ENCODE measurements around the gene SPATS2. TPM values are rescaled to one million over a fixed set of nuclear protein-coding genes. Genes with fewer than 3 reads are reported as not detected.
"Not testable (repeated sequence)": the region's sequence is repeated elsewhere in the genome, so short reads cannot be mapped to it uniquely, and the experiment has no call there.

The SPATS2 gene
- total RNA-seq, 1 donor from 2014 or later, result 20.0 TPM

DNA sequence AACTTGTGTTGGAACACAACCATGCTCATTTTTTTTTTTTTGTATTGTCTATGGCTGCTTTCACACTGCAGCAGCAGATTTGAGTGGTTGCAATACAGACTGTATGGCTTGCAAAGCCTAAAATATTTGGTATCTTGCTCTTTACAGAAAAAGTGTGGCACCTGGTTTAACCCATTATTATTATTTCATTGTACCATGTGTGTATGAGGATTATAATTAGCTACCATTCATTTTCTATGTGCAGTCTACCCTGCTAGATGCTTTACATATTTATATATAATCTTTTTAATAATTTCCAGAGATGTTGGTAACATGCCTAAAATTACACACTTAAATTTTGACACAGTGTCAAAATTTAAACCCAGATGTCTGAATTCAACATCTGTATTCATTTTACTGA is 37.7 kb downstream of the SPATS2 start:
- DNase-seq (ENCODE audit: low spot score), result no peak

DNA sequence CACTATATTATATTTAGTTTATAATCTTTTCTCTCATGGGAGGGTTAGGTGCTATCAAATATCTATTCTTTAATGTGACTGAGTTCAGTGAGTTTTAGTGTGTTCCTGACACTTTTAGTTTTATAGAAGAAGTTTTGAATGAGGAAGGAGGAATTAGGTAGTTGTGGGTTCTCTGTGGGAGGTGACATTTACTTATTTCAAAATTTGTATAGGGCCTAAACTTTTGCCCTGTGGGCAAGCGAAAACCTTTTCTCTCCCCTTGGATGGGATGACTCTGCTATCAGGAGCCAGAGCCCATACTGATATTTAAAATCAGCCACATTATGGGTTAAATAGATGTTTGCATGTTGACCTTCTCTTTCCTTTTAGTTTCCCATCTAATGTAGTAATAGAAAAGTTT is 43.6 kb downstream of the SPATS2 start:
- DNase-seq (ENCODE audit: low spot score), result no peak

DNA sequence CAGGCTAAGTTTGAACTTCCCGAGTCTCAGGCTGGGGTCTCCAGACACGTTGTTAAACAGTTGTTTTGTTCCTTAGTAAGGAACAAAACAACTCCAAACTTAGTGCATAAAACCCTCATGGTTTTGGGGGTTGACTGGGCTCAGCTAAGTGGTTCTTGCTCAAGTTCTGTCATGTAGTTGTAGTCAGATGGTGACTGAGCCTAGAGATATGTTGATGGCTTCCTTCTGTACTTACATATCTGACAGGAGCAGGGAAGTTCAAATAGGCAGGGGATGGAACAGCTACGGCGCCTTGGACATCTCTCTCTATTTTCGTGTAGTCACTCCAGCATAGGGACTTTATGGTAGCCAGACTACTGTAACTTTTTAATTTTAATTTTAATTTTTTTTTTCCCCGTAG is 45.7 kb downstream of the SPATS2 start:
- no peak for DNase-seq (ENCODE audit: low spot score)

DNA sequence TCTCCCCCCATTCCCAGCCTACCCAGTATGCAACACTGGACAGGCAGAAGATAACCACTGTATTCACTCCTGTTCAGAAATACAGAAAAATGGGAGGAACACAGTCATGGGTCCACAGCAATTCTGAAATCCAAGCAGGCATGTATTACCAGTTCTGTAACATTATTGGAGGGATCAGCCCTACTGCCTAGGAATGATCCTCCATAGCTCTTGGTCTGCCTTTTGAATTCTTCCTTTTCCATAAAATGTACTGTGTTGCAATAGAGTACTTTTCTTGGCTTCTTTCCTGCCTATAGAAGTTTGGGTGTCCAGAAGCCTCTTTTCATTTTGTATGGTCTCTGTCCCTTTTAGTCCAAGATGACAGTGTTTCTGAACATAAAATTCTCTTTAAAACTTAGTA is 46.5 kb downstream of the SPATS2 start:
- DNase-seq (ENCODE audit: low spot score), result no peak

DNA sequence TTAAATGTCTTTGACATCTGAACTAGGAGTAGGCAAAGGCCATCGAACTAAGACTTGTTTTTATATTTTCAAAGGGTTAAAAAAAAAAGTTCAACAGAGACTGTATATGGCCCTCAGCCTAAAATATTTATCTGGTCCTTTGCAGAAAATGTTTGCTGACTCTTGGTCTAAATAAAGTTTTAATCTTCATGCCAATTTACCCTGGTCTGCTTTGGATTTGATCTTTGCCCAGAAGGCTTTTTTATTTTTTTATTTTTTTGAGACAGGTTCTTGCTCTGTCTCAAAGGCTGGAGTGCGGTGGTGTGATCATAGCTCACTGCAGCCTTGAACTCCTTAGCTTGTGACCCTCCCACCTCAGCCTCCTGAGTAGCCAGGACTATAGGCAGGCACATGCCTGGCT is 47.1 kb downstream of the SPATS2 start:
- no peak for DNase-seq (ENCODE audit: low spot score)

DNA sequence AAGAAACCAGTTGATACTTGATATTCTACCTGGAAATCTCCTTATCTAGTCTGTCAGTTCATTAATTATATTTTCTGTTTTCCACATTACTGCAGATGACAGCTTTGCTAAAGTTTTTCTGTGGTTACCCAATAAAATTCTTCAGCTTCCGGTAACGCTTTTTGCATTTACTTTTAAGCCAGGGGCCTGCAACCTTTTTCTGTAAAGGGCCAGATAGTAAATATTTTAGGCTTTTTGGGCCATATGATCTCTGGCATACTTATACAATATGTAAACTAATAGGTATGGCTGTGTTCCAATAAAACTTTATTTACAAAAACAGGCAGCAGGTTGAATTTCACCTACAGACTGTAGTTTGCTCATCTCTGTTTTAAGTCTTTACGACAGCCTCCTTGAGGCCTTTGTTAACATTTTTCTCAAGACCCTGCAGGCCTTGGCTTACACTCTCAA is 48.3 kb downstream of the SPATS2 start:
- DNase-seq (ENCODE audit: low spot score), result no peak

DNA sequence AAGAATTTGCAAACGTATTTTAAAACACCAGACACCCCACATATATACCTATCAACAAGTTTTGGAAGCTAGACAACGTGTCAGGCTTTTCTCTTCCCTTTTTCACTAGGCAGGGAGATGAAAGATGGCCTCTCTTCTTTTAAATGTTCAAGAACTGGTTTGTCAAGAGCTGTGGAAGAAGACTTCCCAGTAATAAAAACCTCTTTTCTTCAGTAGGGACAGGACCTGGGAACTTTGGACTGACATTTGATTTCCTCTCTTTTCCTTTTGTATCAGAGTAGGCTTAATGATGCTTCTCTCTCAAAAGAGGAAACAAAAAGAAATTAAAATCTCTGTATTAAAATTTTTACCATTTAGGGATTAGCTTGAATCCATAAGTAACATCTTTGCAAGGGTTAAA is 49.6 kb downstream of the SPATS2 start:
- no peak for DNase-seq (ENCODE audit: low spot score)

DNA sequence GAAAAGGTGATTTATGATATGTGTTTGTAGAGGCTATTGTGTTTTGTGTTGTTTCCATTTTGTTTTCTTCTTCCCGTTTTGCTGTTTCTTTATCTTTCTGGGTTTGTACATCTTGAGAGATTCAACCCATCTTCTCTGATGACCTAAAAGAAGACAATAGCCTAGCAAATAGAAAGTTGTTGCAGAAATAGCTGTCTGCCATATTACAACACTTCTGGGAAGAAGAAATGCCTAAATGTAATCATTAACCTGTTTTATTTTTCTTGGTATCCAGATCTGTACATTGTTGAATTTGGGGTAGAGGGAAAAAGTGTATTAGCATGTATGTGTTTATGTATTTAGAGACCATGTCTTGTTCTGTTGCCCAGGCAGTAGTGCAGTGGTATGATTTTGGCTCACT is 50.3 kb downstream of the SPATS2 start:
- no peak for DNase-seq (ENCODE audit: low spot score)

DNA sequence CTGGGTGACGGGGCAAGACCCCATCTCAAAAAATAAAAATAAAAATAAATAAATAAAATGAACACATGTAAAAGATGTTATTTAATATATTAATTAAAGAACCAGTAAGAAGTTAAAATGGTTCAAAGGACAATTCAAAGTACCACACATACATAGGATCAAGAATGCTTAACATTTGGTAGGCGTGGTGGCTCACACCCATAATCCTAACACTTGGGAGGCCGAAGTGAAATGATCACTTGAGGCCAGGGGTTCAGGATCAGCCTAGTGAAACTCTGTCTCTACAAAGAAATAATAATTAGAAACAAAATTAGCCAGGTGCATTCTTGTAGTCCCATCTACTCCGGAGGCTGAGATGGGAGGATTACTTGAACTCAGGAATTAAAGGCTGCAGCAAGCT is 53.3 kb downstream of the SPATS2 start:
- no peak for DNase-seq (ENCODE audit: low spot score)

DNA sequence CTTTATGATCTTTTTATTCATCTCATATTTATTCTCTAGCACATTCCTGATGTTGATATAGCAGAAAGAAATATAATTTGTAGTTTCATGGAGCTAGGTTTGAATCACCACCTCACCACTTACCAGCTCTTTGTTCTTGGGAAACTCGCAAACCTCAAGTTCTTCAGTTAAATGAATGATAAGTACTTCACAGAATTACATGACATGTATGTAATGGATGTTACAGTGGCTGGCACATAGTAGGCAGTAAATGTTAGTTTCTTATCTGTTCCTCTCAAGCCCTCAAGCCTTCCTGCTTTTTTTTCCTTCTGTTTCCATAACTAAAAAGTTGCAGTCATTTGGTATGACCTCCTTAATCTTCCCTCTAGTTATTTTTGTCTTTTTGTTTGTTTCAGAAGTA is 54.9 kb downstream of the SPATS2 start:
- DNase-seq (ENCODE audit: low spot score), result no peak

DNA sequence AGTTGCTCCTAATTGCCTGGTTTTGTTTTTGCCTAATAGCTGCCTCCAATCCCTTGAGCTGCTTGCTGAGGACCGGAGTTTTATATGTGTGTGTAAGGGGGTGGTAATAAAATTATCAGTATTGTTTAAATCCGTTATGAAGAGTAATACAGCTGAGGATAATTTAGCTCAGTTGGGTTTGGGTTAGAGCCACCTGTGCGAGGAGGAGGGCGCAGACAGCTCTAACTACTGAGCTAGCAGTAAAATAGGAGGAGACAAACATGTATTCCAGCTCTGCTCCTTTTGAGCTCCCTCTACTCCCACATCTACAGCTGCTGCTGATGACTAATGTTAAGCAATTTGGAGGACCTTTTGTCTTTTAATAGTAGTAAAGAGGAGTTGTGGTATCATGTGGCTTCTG is 61.5 kb downstream of the SPATS2 start:
- DNase-seq (ENCODE audit: low spot score), result no peak

DNA sequence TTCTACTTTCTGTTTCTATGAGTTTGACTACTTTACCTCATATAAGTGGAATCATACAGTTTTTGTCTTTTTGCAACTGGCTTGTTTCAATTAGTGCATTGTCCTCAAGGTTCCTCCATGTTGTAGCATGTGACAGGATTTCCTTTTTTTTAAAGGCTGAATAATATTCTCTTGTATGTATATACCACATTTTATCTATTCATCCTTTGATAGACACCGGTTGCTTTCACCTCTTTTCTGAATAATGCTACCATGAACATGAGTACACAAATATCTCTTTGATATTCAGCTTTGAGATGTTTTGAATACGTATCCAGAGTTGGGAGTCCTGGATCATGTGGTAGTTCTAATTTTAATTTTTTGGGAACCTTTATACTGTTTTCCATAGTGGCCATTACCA is 65.4 kb downstream of the SPATS2 start:
- no peak for DNase-seq (ENCODE audit: low spot score)

DNA sequence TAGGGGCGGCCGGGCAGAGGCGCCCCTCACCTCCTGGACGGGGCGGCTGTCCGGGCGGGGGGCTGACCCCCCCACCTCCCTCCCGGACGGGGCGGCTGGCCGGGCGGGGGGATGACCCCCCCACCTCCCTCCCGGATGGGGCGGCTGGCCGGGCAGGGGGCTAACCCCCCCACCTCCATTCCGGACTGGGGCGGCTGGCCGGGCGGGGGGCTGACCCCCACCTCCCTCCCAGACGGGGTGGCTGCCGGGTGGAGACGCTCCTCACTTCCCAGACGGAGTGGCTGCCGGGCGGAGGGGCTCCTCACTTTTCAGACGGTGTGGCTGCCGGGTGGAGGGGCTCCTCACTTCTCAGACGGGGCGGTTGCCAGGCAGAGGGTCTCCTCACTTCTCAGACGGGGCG is 69.5 kb downstream of the SPATS2 start:
- not testable (repeated sequence) for DNase-seq (ENCODE audit: low spot score)

DNA sequence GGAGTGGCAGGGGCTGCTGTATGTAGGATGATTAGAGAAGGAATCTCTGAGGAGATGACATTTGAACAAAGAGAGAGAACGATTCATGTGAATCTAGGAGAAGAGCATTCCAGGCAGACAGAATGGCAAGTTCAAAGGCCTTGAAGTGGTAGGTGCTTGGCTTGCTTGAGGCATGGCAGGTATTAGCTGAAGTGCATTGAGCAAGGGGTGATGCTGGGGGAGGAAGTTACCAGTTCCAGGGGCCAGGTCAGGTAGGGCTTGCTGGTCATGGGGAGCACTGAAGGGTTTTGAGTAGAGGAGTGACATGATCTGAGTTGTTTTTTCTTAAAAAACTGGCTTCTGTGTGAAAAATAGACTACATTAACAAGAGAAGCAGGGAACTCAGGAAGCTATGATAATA is 71.8 kb downstream of the SPATS2 start:
- no peak for DNase-seq (ENCODE audit: low spot score)

DNA sequence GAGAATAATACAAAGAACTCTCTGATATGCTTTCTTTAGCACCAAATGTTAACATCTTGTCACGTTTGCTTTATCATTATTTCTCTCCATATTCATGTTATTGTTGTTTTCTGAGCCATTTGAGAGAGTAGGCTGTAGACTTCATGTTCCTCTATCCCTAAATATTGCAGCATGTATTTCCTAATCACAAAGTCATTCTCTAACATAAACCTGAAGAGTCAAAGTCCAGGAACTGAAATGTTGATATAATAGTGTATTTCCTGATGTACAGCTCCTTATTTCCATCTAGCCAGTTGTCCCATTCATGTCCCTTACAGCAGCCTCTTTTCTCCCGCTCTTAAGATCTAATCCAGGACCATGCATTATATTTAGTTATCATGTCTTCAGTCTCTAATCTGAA is 72.8 kb downstream of the SPATS2 start:
- no peak for DNase-seq (ENCODE audit: low spot score)

DNA sequence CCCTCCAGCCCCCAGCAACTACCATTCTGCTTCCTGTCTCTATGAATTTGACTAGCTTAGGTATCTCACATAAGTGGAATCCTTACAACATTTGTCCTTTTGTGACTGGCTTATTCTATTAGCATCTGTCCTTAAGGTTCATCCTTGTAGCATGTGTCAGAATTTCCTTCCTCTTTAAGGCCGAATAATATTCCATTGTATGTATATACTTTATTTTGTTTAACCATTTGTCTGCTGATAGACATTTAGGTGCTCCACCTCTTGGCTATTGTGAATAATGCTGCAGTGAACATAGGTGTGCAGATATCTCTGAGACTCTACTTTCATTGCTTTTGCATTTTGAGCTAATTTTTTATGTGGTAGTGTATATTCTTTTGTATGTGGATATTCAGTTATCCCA is 75.7 kb downstream of the SPATS2 start:
- no peak for DNase-seq (ENCODE audit: low spot score)

DNA sequence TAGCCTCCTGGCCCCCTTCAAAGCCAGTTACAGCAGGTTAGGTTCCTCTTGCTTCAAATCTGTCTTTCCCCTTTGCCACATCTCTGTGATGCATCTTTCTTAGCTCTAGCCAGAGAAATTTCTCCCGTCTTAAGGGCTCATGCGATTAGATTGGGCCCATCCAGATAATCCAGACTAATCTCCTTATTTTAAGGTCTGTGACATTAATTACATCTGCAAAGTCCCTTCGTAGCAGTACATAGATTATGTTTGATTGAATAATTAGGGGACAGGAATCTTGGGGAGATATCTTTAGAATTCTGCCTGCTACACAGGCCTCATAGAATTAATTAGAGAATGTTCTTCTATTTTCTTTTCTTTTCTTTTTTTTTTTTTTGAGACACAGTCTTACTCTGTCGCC is 79.3 kb downstream of the SPATS2 start:
- DNase-seq (ENCODE audit: low spot score), result no peak

DNA sequence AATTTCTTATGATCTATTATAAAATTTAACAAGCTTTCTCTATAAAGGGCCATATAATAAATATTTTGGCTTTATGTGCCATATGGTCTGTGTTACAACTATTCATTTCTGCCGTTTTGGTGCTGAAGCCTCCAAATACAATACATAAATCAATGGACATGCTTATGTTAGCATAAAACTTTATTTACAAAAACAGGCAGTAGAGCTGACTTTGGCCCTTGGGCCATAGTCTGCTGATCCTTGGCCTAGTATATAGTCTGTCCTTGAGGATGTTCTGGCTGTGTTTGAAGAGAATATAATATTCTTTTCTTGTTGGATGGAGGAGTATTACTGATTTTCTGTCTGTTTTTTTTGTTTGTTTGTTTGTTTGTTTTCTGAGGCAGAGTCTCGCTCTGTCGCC is 81.6 kb downstream of the SPATS2 start:
- no peak for DNase-seq (ENCODE audit: low spot score)

DNA sequence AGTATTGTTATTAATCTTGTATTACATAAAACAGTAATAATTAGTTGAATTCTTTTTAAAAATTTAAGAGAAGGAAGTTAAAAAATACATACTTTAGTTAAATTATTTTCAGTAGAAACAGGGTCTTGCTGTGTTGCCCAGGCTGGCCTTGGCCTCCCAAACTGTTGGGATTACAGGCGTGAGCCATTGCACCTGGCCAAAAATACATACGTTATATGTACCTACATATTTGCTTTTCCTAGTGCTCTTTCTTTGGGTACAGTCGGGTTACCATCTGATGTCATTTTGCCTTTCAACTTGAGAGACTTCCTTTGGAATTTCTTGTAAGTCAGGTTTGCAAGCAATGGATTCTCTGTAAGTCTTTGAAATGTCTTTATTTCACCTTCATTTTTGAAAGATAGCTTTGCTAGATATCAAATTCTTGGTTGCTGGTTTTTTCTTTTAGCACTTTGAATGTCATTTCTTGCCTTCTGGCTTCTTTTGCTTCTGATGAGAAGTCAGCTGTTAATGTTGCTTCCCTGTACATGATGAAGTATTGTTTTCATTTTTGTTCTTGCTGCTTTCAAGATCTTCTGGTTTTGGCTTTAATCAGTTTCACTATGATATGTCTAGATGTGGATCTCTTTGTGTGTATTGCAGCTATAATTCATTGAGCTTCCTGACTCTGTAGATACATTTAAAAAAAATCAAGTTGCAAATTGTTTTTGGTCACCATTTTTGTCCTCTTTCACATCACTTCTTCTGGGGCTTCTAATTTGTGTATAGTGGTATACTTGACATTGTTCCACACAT is 84.4 kb downstream of the SPATS2 start:
- DNase-seq (ENCODE audit: low spot score), result no peak

DNA sequence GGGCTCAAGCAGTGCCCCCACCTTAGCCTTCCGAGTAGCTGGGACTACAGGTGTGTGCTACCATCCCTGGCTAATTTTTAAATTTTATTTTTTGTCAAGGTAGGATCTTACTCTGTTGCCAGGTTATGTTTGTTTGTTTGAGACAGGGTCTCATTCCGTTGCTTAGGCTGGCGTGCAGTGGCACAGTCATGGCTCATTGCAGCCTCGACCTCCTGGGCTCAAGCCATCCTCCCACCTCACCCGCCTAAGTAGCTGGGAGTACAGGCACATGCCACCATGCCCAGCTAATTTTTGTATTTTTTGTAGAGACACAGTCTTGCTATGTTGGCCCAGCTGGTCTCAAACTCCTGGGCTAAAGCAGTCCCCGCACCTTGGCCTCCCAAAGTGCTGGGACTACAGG is 88.2 kb downstream of the SPATS2 start:
- no peak for DNase-seq (ENCODE audit: low spot score)

DNA sequence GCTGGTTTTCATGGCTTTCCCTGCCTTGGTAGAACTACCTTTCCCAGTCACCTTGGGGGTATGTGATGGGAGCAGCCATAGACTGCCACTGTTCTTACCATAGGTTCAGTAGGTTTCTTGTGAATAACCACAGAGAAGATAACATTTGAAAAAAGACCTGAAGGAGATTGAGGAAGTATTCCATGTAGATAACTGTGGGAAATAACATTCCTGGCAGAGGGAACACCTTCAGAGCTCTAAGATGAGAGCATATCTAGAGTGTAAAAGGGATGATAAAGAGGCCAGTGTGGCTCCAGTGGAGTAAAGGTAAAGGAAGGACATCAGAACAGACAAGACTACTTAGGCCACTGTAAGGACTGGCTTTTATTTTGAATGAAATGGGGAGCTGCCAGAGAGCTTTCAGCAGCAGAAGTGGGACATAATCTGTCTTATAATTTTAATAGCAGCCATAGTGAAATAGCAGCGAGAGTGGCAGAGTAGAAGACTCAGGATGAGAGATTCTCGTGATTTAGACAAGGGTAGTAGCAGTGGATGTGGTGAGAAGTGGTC is 88.9 kb downstream of the SPATS2 start:
- DNase-seq (ENCODE audit: low spot score), result no peak

DNA sequence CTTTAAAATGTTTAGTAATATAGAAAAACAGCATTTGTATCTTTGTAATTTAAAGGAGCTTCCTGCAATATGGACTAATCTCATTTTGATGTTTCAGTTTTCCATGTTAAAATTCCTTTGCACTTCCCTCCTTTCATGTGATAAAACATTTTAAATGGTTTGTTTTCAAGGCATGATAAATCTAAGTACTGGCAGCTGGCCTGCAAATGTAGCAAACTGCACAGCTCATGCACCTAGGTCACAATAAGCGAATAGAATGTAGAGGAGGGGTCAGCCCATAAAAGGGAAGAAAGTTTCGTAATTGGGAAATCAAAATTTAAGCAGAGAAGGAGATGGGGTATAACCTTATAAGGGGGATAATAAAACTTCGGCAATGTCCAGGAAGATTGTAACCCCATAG is 91.6 kb downstream of the SPATS2 start:
- DNase-seq (ENCODE audit: low spot score), result no peak

DNA sequence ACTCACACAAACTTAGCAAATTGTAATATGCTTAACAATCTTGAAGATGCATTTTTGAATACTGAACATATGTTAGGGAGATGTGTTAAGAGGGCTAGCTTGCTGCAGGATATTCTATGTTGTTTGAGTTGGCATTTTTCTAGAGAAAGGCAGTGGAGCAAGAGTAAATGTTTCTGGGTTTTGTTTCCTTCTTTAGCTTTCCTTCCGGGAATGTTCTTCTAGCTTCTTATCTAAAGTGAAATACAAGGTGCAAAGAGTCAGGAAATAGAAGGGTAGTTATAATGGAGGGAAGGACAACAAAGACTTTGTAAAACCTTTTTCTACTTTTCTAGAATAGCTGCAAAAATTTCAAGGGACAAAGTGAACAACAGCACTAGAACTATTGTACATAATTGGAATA is 94.0 kb downstream of the SPATS2 start:
- no peak for DNase-seq (ENCODE audit: low spot score)
